Keratinocyte (primary cell): ENCODE data around the gene RPL32.

ENCODE experiments used
- CTCF ChIP-seq, 3 experiments: IDR thresholded peaks in 1 of 3; conservative IDR thresholded peaks in 1 of 3; optimal IDR thresholded peaks in 1 of 3; 2 replicates in 2 of 3; 3 replicates in 1 of 3; pipeline versions ENCODE3 to v1.5.1; 2011; ENCODE audit warnings: low read length in 3 of 3, mild to moderate bottlenecking in 3 of 3, moderate library complexity in 2 of 3, control low read depth in 1 of 3, inconsistent platforms in 1 of 3; ENCODE audit not compliant: insufficient read depth in 2 of 3; ENCODE audit errors: extremely low read depth in 1 of 3
- EZH2 ChIP-seq: IDR thresholded peaks from one replicate; pipeline ENCODE4 v1.6.1; 2012; ENCODE audit warnings: inconsistent platforms, mild to moderate bottlenecking, low read length, moderate library complexity

GRCh38 chr3:12885583-12885930 lies 44.2 kb upstream of the RPL32 start:
- no peak for TF ChIP-seq CTCF (optimal IDR thresholded peaks at IDR 0.05 in 1 of 3, IDR thresholded peaks at IDR 0.05 in 1 of 3, conservative IDR thresholded peaks at IDR 0.05 in 1 of 3; ENCODE audit: extremely low read depth in 1 of 3, insufficient read depth in 2 of 3, low read length in 3 of 3)
- no peak for TF ChIP-seq EZH2
